ENCODE measurements around the gene USP7.

DNA sequence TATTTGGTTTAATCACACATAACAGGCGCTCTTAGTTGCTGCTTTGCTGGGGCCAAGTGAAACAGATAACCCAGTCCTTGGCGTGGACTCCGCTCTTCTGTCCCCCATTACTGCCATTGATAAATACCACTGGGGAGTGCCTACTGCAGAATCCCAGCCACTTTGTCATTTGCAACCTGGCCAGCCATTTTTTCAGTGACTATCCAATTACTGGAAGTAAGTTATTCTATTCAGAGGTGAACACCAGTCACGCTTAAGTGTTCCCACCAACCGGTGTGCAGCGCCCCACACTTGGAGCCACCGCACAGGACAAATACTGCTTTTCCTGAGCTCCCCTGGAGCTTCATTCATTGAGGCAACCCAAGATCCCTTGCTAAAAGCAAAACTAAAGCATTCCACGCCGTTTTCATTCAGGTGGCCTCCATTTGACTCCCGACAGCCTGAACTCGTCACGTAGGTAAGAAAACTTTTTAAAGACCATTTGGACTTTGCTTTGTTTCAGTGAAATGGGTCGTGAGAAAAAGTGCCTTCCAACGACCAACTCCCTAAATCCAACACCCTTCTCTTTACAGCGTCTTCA is 1.8 kb downstream of the USP7 start:
- TF ChIP-seq, protein P1, sequence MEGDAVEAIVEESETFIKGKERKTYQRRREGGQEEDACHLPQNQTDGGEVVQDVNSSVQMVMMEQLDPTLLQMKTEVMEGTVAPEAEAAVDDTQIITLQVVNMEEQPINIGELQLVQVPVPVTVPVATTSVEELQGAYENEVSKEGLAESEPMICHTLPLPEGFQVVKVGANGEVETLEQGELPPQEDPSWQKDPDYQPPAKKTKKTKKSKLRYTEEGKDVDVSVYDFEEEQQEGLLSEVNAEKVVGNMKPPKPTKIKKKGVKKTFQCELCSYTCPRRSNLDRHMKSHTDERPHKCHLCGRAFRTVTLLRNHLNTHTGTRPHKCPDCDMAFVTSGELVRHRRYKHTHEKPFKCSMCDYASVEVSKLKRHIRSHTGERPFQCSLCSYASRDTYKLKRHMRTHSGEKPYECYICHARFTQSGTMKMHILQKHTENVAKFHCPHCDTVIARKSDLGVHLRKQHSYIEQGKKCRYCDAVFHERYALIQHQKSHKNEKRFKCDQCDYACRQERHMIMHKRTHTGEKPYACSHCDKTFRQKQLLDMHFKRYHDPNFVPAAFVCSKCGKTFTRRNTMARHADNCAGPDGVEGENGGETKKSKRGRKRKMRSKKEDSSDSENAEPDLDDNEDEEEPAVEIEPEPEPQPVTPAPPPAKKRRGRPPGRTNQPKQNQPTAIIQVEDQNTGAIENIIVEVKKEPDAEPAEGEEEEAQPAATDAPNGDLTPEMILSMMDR (IDR thresholded peaks at IDR 0.05) = no peak
- no peak for TF ChIP-seq SIN3A (IDR thresholded peaks at IDR 0.05; ENCODE audit: borderline replicate concordance, insufficient read depth, low read depth, low read length)
- TF ChIP-seq, protein P2, sequence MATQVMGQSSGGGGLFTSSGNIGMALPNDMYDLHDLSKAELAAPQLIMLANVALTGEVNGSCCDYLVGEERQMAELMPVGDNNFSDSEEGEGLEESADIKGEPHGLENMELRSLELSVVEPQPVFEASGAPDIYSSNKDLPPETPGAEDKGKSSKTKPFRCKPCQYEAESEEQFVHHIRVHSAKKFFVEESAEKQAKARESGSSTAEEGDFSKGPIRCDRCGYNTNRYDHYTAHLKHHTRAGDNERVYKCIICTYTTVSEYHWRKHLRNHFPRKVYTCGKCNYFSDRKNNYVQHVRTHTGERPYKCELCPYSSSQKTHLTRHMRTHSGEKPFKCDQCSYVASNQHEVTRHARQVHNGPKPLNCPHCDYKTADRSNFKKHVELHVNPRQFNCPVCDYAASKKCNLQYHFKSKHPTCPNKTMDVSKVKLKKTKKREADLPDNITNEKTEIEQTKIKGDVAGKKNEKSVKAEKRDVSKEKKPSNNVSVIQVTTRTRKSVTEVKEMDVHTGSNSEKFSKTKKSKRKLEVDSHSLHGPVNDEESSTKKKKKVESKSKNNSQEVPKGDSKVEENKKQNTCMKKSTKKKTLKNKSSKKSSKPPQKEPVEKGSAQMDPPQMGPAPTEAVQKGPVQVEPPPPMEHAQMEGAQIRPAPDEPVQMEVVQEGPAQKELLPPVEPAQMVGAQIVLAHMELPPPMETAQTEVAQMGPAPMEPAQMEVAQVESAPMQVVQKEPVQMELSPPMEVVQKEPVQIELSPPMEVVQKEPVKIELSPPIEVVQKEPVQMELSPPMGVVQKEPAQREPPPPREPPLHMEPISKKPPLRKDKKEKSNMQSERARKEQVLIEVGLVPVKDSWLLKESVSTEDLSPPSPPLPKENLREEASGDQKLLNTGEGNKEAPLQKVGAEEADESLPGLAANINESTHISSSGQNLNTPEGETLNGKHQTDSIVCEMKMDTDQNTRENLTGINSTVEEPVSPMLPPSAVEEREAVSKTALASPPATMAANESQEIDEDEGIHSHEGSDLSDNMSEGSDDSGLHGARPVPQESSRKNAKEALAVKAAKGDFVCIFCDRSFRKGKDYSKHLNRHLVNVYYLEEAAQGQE (IDR thresholded peaks at IDR 0.05; ENCODE audit: insufficient read depth in 1 of 2, low read depth in 2 of 2, low read length in 1 of 2) = no peak
- TF ChIP-seq POLR2AphosphoS5 (IDR thresholded peaks at IDR 0.05; ENCODE audit: low read depth, low read length) = no peak
- no peak for TF ChIP-seq TCF7L2 (IDR thresholded peaks at IDR 0.05; ENCODE audit: low read depth, low read length)

Measured in Panc1 (cell line).